K562 (cell line): ENCODE measurements around the gene LRRC25. TPM values are rescaled to one million over a fixed set of nuclear protein-coding genes. Genes with fewer than 3 reads are reported as not detected.

Experiments used
- ARID4B ChIP-seq: sonication (generic); formaldehyde crosslinking; IDR thresholded peaks from 2 replicates; pipeline ENCODE4 v1.8.0; 2022; ENCODE audit warnings: mild to moderate bottlenecking, missing genetic modification reagents
- CBX5 ChIP-seq: IDR thresholded peaks from 2 replicates; pipeline ENCODE4 v1.6.1; 2014; ENCODE audit warnings: low read depth, borderline replicate concordance
- HSF4 ChIP-seq: fragments of 250-450 bp; sonication (Bioruptor Pico); IDR thresholded peaks from 2 replicates; pipeline ENCODE4 v2.1.2; 2022; ENCODE audit warnings: mild to moderate bottlenecking, moderate library complexity, borderline replicate concordance
- JUND ChIP-seq, 2 experiments: IDR thresholded peaks; 2 replicates in 1 of 2; 3 replicates in 1 of 2; pipeline ENCODE4 v1.6.1; 2011; ENCODE audit warnings: borderline replicate concordance in 2 of 2, low read depth in 2 of 2, low read length in 2 of 2, improper control_type of control experiment in 1 of 2, missing biosample characterization in 1 of 2, missing genetic modification characterization in 1 of 2, missing genetic modification reagents in 1 of 2
- KLF10 ChIP-seq: fragments of 250-450 bp; sonication (Bioruptor Pico); IDR thresholded peaks from 2 replicates; pipeline ENCODE4 v1.6.1; 2021; ENCODE audit warnings: matching md5 sums
- NFRKB ChIP-seq: fragments of 450-650 bp; IDR thresholded peaks from 2 replicates; pipeline ENCODE4 v1.6.1; 2016; ENCODE audit warnings: low read depth
- NRF1 ChIP-seq, 2 experiments: fragments of 450-650 bp; IDR thresholded peaks in 1 of 2; conservative IDR thresholded peaks in 1 of 2; 2 replicates each; pipeline ENCODE4 v1.6.1; 2014; ENCODE audit warnings: mild to moderate bottlenecking in 2 of 2
- RBM15 ChIP-seq: fragments of 200-400 bp; formaldehyde crosslinking; IDR thresholded peaks from 2 replicates; pipeline ENCODE4 v1.6.1; 2018; ENCODE audit warnings: mild to moderate bottlenecking, low read length, moderate library complexity; ENCODE audit not compliant: insufficient read depth
- RCOR1 ChIP-seq, 2 experiments: IDR thresholded peaks; 2 replicates each; pipeline ENCODE4 v1.6.1; 2012; ENCODE audit warnings: low read depth in 2 of 2, low read length in 2 of 2, borderline replicate concordance in 1 of 2, improper control_type of control experiment in 1 of 2
- RNF219 ChIP-seq: fragments of 250-450 bp; sonication (Bioruptor Pico); IDR thresholded peaks from 2 replicates; pipeline ENCODE4 v1.5.0; 2022; ENCODE audit warnings: mild to moderate bottlenecking
- SPI1 ChIP-seq: IDR thresholded peaks from 2 replicates; pipeline ENCODE4 v1.6.1; 2011; ENCODE audit warnings: low read depth, low read length, control low read depth, borderline replicate concordance
- TFAM ChIP-seq: fragments of 250-450 bp; sonication (Bioruptor Pico); conservative IDR thresholded peaks from 2 replicates; pipeline ENCODE4 v1.5.0; 2021; ENCODE audit warnings: mild to moderate bottlenecking, moderate library complexity
- TOE1 ChIP-seq, 2 experiments: fragments of 450-650 bp in 1 of 2; sonication (generic) in 1 of 2; formaldehyde crosslinking in 1 of 2; IDR thresholded peaks; 2 replicates each; pipeline versions ENCODE4 v1.7.1 to v1.8.0; 2016 to 2022; ENCODE audit warnings: borderline replicate concordance in 2 of 2, mild to moderate bottlenecking in 2 of 2, antibody characterized with exemption in 1 of 2, inconsistent platforms in 1 of 2, low read depth in 1 of 2, missing genetic modification reagents in 1 of 2, moderate library complexity in 1 of 2
- ZNF696 ChIP-seq: fragments of 250-450 bp; sonication (Bioruptor Pico); conservative IDR thresholded peaks from 2 replicates; pipeline ENCODE4 v1.4.0; 2020; ENCODE audit warnings: mild to moderate bottlenecking, moderate library complexity
- polyA plus RNA-seq, 8 experiments: library from polyadenylated mRNA; depleted of rRNA in 4 of 8; stranded (reverse) in 5 of 8; unstranded in 3 of 8; fragments of >200 nt; fragmentation: Nextera tagmentation in 2 of 8; fragmentation: Illumina TruSeq in 1 of 8; extraction: Ambion mirVana in 2 of 8; extraction: Trizol in 1 of 8; gene quantifications; 2 replicates each; pipeline versions ENCODE4 v1.2.1 to v1.2.3, GENCODE V29; 2011 to 2014; ENCODE audit warnings: inconsistent platforms in 1 of 8, missing spikeins in 1 of 8
- total RNA-seq, 7 experiments: library from RNA; depleted of rRNA in 6 of 7; stranded (reverse); fragments of >200 nt in 6 of 7; fragmentation: Illumina TruSeq in 2 of 7; extraction: Trizol in 2 of 7; gene quantifications; 2 replicates each; pipeline versions ENCODE4 v1.2.1 to v1.2.3, GENCODE V29; 2011 to 2021; ENCODE audit warnings: low replicate concordance in 1 of 7
- TF ChIP-seq, protein P1 (sequence below), 2 experiments: fragments of 450-650 bp in 1 of 2; sonication (generic) in 1 of 2; formaldehyde crosslinking; conservative IDR thresholded peaks; 2 replicates each; pipeline versions ENCODE4 v1.4.0 to v1.8.1; 2020 to 2022; ENCODE audit warnings: mild to moderate bottlenecking in 1 of 2, missing genetic modification reagents in 1 of 2
- TF ChIP-seq, protein P2 (sequence below): sonication (generic); formaldehyde crosslinking; IDR thresholded peaks from 2 replicates; pipeline ENCODE4 v1.8.0; 2022; ENCODE audit warnings: missing genetic modification reagents, mild to moderate bottlenecking, moderate library complexity, borderline replicate concordance

Gene LRRC25
- total and polyA plus RNA-seq, 9 of the 15 experiments (the other 6 are each of a cell fraction or from before 2014, with no cell fraction given), result 0.07 to 0.36 (median 0.10) TPM; not detected in 3

- TF ChIP-seq JUND (IDR thresholded peaks at IDR 0.05; ENCODE audit: borderline replicate concordance, low read depth, low read length) (no peak), JUND (tag; IDR thresholded peaks at IDR 0.05; ENCODE audit: borderline replicate concordance, low read depth, low read length) (peak; percentile 9; the same call in 1 of the 3 replicates), CBX5 (no peak), KLF10 (no peak), RNF219 (CRISPR knock-in tag) (no peak), TFAM (CRISPR knock-in tag) (no peak), TOE1 (IDR thresholded peaks at IDR 0.05; ENCODE audit: borderline replicate concordance) (no peak), TOE1 (CRISPR knock-in tag; IDR thresholded peaks at IDR 0.05; ENCODE audit: borderline replicate concordance, low read depth) (no peak), NRF1 (conservative IDR thresholded peaks at IDR 0.05 in 1 of 2, IDR thresholded peaks at IDR 0.05 in 1 of 2) (peak; percentile 64 to 70), RCOR1 (IDR thresholded peaks at IDR 0.05; ENCODE audit: borderline replicate concordance in 1 of 2, low read depth in 2 of 2, low read length in 2 of 2) (peak in 1 of 2 experiments; percentile 71; a peak in 3 of 4 replicates), ARID4B (CRISPR knock-in tag) (no peak; the same call in 1 of the 2 replicates), ZNF696 (CRISPR knock-in tag) (no peak), RBM15 (no peak), HSF4 (no peak), SPI1 (no peak), NFRKB (no peak)
- TF ChIP-seq, protein P1, sequence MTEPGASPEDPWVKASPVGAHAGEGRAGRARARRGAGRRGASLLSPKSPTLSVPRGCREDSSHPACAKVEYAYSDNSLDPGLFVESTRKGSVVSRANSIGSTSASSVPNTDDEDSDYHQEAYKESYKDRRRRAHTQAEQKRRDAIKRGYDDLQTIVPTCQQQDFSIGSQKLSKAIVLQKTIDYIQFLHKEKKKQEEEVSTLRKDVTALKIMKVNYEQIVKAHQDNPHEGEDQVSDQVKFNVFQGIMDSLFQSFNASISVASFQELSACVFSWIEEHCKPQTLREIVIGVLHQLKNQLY (CRISPR knock-in tag; conservative IDR thresholded peaks at IDR 0.05), result no peak
- TF ChIP-seq, protein P2, sequence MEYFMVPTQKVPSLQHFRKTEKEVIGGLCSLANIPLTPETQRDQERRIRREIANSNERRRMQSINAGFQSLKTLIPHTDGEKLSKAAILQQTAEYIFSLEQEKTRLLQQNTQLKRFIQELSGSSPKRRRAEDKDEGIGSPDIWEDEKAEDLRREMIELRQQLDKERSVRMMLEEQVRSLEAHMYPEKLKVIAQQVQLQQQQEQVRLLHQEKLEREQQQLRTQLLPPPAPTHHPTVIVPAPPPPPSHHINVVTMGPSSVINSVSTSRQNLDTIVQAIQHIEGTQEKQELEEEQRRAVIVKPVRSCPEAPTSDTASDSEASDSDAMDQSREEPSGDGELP (CRISPR knock-in tag), result peak; percentile 67
Observed at GRCh38 chr19:18438331-18439024, 41.1 kb upstream of the LRRC25 start (continued).
